Measurements from ENCODE around the gene GRIK5.

DNA sequence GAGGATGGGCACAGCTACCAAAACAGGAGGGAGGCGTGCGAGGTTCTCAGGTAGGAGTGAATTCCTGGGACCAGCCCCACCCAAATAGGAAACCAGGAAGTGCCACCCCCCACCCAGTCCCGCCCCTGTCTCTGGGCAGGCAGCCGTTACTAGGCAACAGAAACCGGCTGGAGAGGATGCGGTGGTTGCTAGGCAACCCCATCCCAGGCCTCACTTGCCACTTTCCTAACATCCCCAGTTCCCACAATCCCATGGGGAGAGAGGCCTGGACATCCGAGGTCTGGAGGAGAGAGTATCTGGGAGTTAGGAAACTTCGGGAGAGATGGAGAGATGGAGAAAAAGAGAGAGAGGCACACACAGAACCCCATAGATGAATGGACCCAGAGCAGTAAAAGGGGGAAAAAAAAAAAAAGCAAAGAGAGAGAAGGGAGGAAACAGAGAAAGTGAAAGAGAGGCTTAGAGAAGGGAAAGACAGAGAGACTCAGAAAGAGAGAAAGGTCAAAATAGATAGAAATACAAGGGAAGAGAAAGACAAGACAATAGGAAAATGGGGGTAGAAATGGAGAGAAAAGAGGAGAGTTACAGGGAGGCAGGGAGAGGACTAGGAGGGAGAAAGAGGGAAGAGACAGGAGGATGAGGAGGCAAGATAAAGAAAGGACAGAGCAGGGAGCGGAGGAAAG, 3.8 kb downstream of the GRIK5 start:
- TF ChIP-seq TAF1 (IDR thresholded peaks at IDR 0.05; ENCODE audit: borderline replicate concordance, insufficient read depth, low read length): no peak
- no peak for TF ChIP-seq FOXP2 (optimal IDR thresholded peaks at IDR 0.05; ENCODE audit: borderline replicate concordance, extremely low read depth, extremely low read length, insufficient read depth)
- TF ChIP-seq, protein P1, sequence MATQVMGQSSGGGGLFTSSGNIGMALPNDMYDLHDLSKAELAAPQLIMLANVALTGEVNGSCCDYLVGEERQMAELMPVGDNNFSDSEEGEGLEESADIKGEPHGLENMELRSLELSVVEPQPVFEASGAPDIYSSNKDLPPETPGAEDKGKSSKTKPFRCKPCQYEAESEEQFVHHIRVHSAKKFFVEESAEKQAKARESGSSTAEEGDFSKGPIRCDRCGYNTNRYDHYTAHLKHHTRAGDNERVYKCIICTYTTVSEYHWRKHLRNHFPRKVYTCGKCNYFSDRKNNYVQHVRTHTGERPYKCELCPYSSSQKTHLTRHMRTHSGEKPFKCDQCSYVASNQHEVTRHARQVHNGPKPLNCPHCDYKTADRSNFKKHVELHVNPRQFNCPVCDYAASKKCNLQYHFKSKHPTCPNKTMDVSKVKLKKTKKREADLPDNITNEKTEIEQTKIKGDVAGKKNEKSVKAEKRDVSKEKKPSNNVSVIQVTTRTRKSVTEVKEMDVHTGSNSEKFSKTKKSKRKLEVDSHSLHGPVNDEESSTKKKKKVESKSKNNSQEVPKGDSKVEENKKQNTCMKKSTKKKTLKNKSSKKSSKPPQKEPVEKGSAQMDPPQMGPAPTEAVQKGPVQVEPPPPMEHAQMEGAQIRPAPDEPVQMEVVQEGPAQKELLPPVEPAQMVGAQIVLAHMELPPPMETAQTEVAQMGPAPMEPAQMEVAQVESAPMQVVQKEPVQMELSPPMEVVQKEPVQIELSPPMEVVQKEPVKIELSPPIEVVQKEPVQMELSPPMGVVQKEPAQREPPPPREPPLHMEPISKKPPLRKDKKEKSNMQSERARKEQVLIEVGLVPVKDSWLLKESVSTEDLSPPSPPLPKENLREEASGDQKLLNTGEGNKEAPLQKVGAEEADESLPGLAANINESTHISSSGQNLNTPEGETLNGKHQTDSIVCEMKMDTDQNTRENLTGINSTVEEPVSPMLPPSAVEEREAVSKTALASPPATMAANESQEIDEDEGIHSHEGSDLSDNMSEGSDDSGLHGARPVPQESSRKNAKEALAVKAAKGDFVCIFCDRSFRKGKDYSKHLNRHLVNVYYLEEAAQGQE (IDR thresholded peaks at IDR 0.05; ENCODE audit: insufficient read depth in 1 of 2, low read depth in 2 of 2, low read length in 2 of 2): no peak
- no peak for TF ChIP-seq POLR2AphosphoS5 (IDR thresholded peaks at IDR 0.05; ENCODE audit: low read depth, low read length)

Data from PFSK-1 (cell line).